ENCODE results near the gene ASCC1. TPM values are rescaled to one million over a fixed set of nuclear protein-coding genes. Genes with fewer than 3 reads are reported as not detected.
"Not testable (repeated sequence)": the region's sequence is repeated elsewhere in the genome, so short reads cannot be mapped to it uniquely, and the experiment has no call there.

Gene ASCC1
- total and polyA plus RNA-seq, 5 donors from 2014 or later = 20.5 to 28.8 (median 26.0) TPM

DNA sequence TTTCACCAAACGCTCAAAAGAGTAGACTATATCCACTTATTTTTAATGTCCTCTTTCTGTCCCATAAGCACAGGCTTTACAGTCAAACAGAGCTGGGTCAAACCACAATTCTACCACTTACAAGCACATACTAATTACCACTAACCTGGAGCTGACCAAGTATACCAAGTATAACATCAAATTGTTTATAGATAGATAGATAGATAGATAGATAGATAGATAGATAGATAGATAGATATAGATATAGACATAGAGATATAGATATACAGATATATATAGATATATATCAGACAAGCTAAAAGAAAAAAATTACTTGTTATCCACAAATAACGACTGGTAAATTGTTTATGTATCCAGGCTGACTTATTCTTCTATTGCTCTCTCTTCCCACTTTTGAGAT lies 75.2 kb downstream of the ASCC1 start:
- DNase-seq (no peak), ATAC-seq (ENCODE audit: low read depth in 2 of 2) (no peak)
- Mint-ChIP-seq H3K36me3 (peaks cover 4% of the 10 kb centered on the region), H3K27me3 (no peaks in the 10 kb centered on the region), H3K4me1 (peaks cover 1 to 8% (median 3%) of the 10 kb centered on the region in 4 donors), H3K4me3 (no peak overlapping the region), H3K9me3 (no peaks in the 10 kb centered on the region), H3K27ac (peak overlapping the region in 2 of 3 donors; percentile 18 to 19)
- Histone ChIP-seq H3K27ac (ENCODE audit: insufficient read depth, low read length, poor library complexity, severe bottlenecking) (no peak overlapping the region), H3K4me3 (ENCODE audit: low read depth, low read length) (no peak overlapping the region), H3K9me3 (ENCODE audit: control insufficient read depth in 2 of 2, low read length in 2 of 2) (no peaks in the 10 kb centered on the region), H3K27me3 (ENCODE audit: control insufficient read depth, insufficient read depth, low read length) (no peaks in the 10 kb centered on the region), H3K36me3 (ENCODE audit: control insufficient read depth, insufficient read depth, low read length) (no peaks in the 10 kb centered on the region), H3K4me1 (ENCODE audit: control insufficient read depth, insufficient read depth, low read length, poor library complexity, severe bottlenecking) (peaks cover 2% of the 10 kb centered on the region)

- Mint-ChIP-seq H3K27ac (peak overlapping the region in 2 of 3 donors; percentile 18 to 19), H3K36me3 (peaks cover 10% of the 10 kb centered on the region), H3K4me1 (peaks cover 8 to 12% (median 8%) of the 10 kb centered on the region in 4 donors), H3K9me3 (no peaks in the 10 kb centered on the region), H3K4me3 (no peak overlapping the region), H3K27me3 (no peaks in the 10 kb centered on the region)
- Histone ChIP-seq H3K4me3 (ENCODE audit: low read depth, low read length) (no peak overlapping the region), H3K27ac (ENCODE audit: insufficient read depth, low read length, poor library complexity, severe bottlenecking) (no peak overlapping the region), H3K4me1 (ENCODE audit: control insufficient read depth, insufficient read depth, low read length, poor library complexity, severe bottlenecking) (peaks cover 9% of the 10 kb centered on the region), H3K9me3 (ENCODE audit: control insufficient read depth in 2 of 2, low read length in 2 of 2) (no peaks in the 10 kb centered on the region), H3K27me3 (ENCODE audit: control insufficient read depth, insufficient read depth, low read length) (no peaks in the 10 kb centered on the region), H3K36me3 (ENCODE audit: control insufficient read depth, insufficient read depth, low read length) (no peaks in the 10 kb centered on the region)
- ATAC-seq (ENCODE audit: low read depth in 2 of 2) (no peak), DNase-seq (no peak)
Measured at GRCh38 chr10:72140174-72140573, 75.9 kb downstream of the ASCC1 start.

DNA sequence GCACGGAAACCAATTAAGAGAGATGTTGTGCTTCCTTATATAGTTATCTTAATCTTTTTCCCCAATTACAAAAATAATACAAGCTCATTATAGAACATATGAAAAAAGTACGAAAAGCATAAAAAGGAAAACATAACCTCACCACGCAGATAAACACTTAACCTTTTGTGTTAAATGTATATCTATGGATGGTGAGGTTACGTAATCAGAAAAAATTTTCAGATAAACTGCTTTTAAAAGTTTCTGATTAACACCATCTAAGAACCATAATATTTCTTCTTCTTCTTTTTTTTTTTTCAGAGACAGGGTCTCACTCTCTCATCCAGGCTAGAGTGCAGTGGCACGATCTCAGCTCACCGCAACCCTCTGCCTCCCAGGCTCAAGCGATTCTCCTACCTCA lies 78.5 kb downstream of the ASCC1 start:
- Histone ChIP-seq H3K4me1 (ENCODE audit: control insufficient read depth, insufficient read depth, low read length, poor library complexity, severe bottlenecking) (peaks cover 16% of the 10 kb centered on the region), H3K27ac (ENCODE audit: insufficient read depth, low read length, poor library complexity, severe bottlenecking) (no peak overlapping the region), H3K4me3 (ENCODE audit: low read depth, low read length) (no peak overlapping the region), H3K9me3 (ENCODE audit: control insufficient read depth in 2 of 2, low read length in 2 of 2) (no peaks in the 10 kb centered on the region), H3K36me3 (ENCODE audit: control insufficient read depth, insufficient read depth, low read length) (no peaks in the 10 kb centered on the region), H3K27me3 (ENCODE audit: control insufficient read depth, insufficient read depth, low read length) (no peaks in the 10 kb centered on the region)
- no peaks in the 10 kb centered on the region for H3K9me3 Mint-ChIP-seq
- H3K36me3 Mint-ChIP-seq = peaks cover 11% of the 10 kb centered on the region
- peaks cover 23 to 37% (median 31%) of the 10 kb centered on the region in 4 donors for H3K4me1 Mint-ChIP-seq
- no peak overlapping the region for H3K4me3 Mint-ChIP-seq
- no peak for DNase-seq
- peak overlapping the region in 1 of 3 donors; percentile 47 for H3K27ac Mint-ChIP-seq
- no peak for ATAC-seq (ENCODE audit: low read depth in 2 of 2)
- no peaks in the 10 kb centered on the region for H3K27me3 Mint-ChIP-seq

- not testable (repeated sequence) for DNase-seq; H3K9me3 ChIP-seq (ENCODE audit: control insufficient read depth in 2 of 2, low read length in 2 of 2); H3K4me3 ChIP-seq (ENCODE audit: low read depth, low read length); H3K9me3 Mint-ChIP-seq; H3K27me3 Mint-ChIP-seq; H3K27ac ChIP-seq (ENCODE audit: insufficient read depth, low read length, poor library complexity, severe bottlenecking); ATAC-seq (ENCODE audit: low read depth in 2 of 2); H3K36me3 ChIP-seq (ENCODE audit: control insufficient read depth, insufficient read depth, low read length); H3K4me3 Mint-ChIP-seq; H3K27me3 ChIP-seq (ENCODE audit: control insufficient read depth, insufficient read depth, low read length)
- H3K4me1 ChIP-seq (ENCODE audit: control insufficient read depth, insufficient read depth, low read length, poor library complexity, severe bottlenecking) = peaks cover 16% of the 10 kb centered on the region
- Mint-ChIP-seq H3K4me1 (peaks cover 23 to 42% (median 31%) of the 10 kb centered on the region in 4 donors), H3K36me3 (peaks cover 11% of the 10 kb centered on the region), H3K27ac (peak overlapping the region in 1 of 3 donors; percentile 85)
Measured at GRCh38 chr10:72136225-72136624, 79.9 kb downstream of the ASCC1 start.

GRCh38 chr10:72134785-72135767 lies 81.0 kb downstream of the ASCC1 start:
- Histone ChIP-seq H3K4me3 (ENCODE audit: low read depth, low read length) (peak overlapping the region; percentile 33), H3K27me3 (ENCODE audit: control insufficient read depth, insufficient read depth, low read length) (no peaks in the 10 kb centered on the region), H3K9me3 (ENCODE audit: control insufficient read depth in 2 of 2, low read length in 2 of 2) (no peaks in the 10 kb centered on the region), H3K27ac (ENCODE audit: insufficient read depth, low read length, poor library complexity, severe bottlenecking) (peak overlapping the region; percentile 30), H3K36me3 (ENCODE audit: control insufficient read depth, insufficient read depth, low read length) (no peaks in the 10 kb centered on the region), H3K4me1 (ENCODE audit: control insufficient read depth, insufficient read depth, low read length, poor library complexity, severe bottlenecking) (peaks cover 16% of the 10 kb centered on the region)
- H3K4me3 Mint-ChIP-seq = peak overlapping the region in 3 of 4 donors; percentile 40 to 82 (median 72)
- peak in 2 of 3 donors; percentile 14 to 43 for DNase-seq
- H3K27me3 Mint-ChIP-seq = no peaks in the 10 kb centered on the region
- H3K4me1 Mint-ChIP-seq = peaks cover 23 to 42% (median 31%) of the 10 kb centered on the region in 4 donors
- H3K36me3 Mint-ChIP-seq = peaks cover 11% of the 10 kb centered on the region
- ATAC-seq (ENCODE audit: low read depth in 2 of 2) = peak; percentile 50 to 72
- H3K27ac Mint-ChIP-seq = peak overlapping the region; percentile 85 to 97 (median 92)
- no peaks in the 10 kb centered on the region for H3K9me3 Mint-ChIP-seq

DNA sequence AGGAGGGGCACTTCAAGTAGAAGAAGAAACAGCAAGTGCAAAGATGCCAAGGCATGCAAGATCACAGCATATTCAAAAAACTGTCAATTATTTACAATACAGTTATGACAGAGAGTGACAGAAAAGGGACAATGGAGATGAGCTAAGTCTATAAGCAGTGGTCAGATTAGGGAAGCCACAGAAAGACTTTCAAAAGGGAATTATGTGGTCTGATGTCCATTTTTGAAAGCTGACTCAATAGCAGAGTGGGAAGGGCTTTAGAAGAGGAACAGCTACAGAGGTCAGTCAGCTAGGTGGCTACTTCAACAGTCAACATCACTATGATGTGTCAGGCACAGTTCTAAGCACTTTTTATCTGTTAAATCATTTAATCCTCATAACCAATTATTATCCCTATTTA lies 82.6 kb downstream of the ASCC1 start:
- Histone ChIP-seq H3K27ac (ENCODE audit: insufficient read depth, low read length, poor library complexity, severe bottlenecking) (no peak overlapping the region), H3K36me3 (ENCODE audit: control insufficient read depth, insufficient read depth, low read length) (no peaks in the 10 kb centered on the region), H3K4me3 (ENCODE audit: low read depth, low read length) (no peak overlapping the region), H3K27me3 (ENCODE audit: control insufficient read depth, insufficient read depth, low read length) (no peaks in the 10 kb centered on the region), H3K4me1 (ENCODE audit: control insufficient read depth, insufficient read depth, low read length, poor library complexity, severe bottlenecking) (peaks cover 16% of the 10 kb centered on the region), H3K9me3 (ENCODE audit: control insufficient read depth in 2 of 2, low read length in 2 of 2) (no peaks in the 10 kb centered on the region)
- DNase-seq (no peak), ATAC-seq (ENCODE audit: low read depth in 2 of 2) (no peak)
- Mint-ChIP-seq H3K36me3 (peaks cover 11% of the 10 kb centered on the region), H3K9me3 (no peaks in the 10 kb centered on the region), H3K27me3 (no peaks in the 10 kb centered on the region), H3K27ac (peak overlapping the region; percentile 53 to 97 (median 85)), H3K4me1 (peaks cover 23 to 42% (median 31%) of the 10 kb centered on the region in 4 donors), H3K4me3 (peak overlapping the region in 1 of 4 donors; percentile 27)

GRCh38 chr10:72132854-72133253 lies 83.2 kb downstream of the ASCC1 start:
- H3K36me3 ChIP-seq (ENCODE audit: control insufficient read depth, insufficient read depth, low read length) = no peaks in the 10 kb centered on the region
- ATAC-seq (ENCODE audit: low read depth in 2 of 2) (no peak), DNase-seq (no peak)
- Mint-ChIP-seq H3K4me1 (peaks cover 23 to 40% (median 31%) of the 10 kb centered on the region in 4 donors), H3K36me3 (peaks cover 11% of the 10 kb centered on the region), H3K4me3 (no peak overlapping the region), H3K27me3 (no peaks in the 10 kb centered on the region), H3K9me3 (no peaks in the 10 kb centered on the region), H3K27ac (peak overlapping the region in 2 of 3 donors; percentile 22 to 85)
- H3K4me1 ChIP-seq (ENCODE audit: control insufficient read depth, insufficient read depth, low read length, poor library complexity, severe bottlenecking) = peaks cover 16% of the 10 kb centered on the region
- no peaks in the 10 kb centered on the region for H3K27me3 ChIP-seq (ENCODE audit: control insufficient read depth, insufficient read depth, low read length)
- H3K9me3 ChIP-seq (ENCODE audit: control insufficient read depth in 2 of 2, low read length in 2 of 2) = no peaks in the 10 kb centered on the region
- H3K27ac ChIP-seq (ENCODE audit: insufficient read depth, low read length, poor library complexity, severe bottlenecking) = no peak overlapping the region
- no peak overlapping the region for H3K4me3 ChIP-seq (ENCODE audit: low read depth, low read length)
